GM21737 (cell line): ENCODE measurements around the gene SFMBT1.
"Not testable (repeated sequence)": the region's sequence is repeated elsewhere in the genome, so short reads cannot be mapped to it uniquely, and the experiment has no call there.

Source experiments
- ATAC-seq: cut with Tn5 transposase; IDR thresholded peaks from one replicate; pipeline ENCODE4 v1.9.1; 2021; ENCODE audit warnings: mild to moderate bottlenecking, moderate library complexity; ENCODE audit not compliant: unreplicated experiment

SFMBT1 gene

GRCh38 chr3:53074366-53074696, 28.5 kb upstream of the SFMBT1 start:
- ATAC-seq, result no peak

- no peak for ATAC-seq
Observed at GRCh38 chr3:53073553-53074365, 27.9 kb upstream of the SFMBT1 start.

GRCh38 chr3:53072653-53073552, 27.0 kb upstream of the SFMBT1 start:
- ATAC-seq, result peak; percentile 84

- ATAC-seq, result no peak
Observed at GRCh38 chr3:53071882-53072431, 26.1 kb upstream of the SFMBT1 start.

GRCh38 chr3:53069422-53070068, 23.7 kb upstream of the SFMBT1 start:
- no peak for ATAC-seq

- ATAC-seq, result no peak
Observed at GRCh38 chr3:53068176-53068575, 22.3 kb upstream of the SFMBT1 start.

- ATAC-seq, result no peak
Observed at GRCh38 chr3:53067567-53067966, 21.7 kb upstream of the SFMBT1 start.

GRCh38 chr3:53065841-53066480, 20.1 kb upstream of the SFMBT1 start:
- no peak for ATAC-seq

GRCh38 chr3:53062905-53063304, 17.0 kb upstream of the SFMBT1 start:
- no peak for ATAC-seq

GRCh38 chr3:53056442-53056841, 10.6 kb upstream of the SFMBT1 start:
- ATAC-seq, result no peak

GRCh38 chr3:53054233-53054632, 8.4 kb upstream of the SFMBT1 start:
- ATAC-seq, result not testable (repeated sequence)

- no peak for ATAC-seq
Observed at GRCh38 chr3:53051929-53052328, 6.1 kb upstream of the SFMBT1 start.

- ATAC-seq, result no peak
Observed at GRCh38 chr3:53049987-53050386, 4.1 kb upstream of the SFMBT1 start.

- peak; percentile 38 for ATAC-seq
Observed at GRCh38 chr3:53046171-53047170, 598 bp upstream of the SFMBT1 start.

- peak; percentile 31 for ATAC-seq
Observed at GRCh38 chr3:53044711-53045517, 959 bp downstream of the SFMBT1 start.

GRCh38 chr3:53044371-53044710, 1.5 kb downstream of the SFMBT1 start:
- ATAC-seq, result no peak

GRCh38 chr3:53043738-53044137, 2.1 kb downstream of the SFMBT1 start:
- ATAC-seq, result no peak

- ATAC-seq, result no peak
Observed at GRCh38 chr3:53042651-53043050, 3.2 kb downstream of the SFMBT1 start.

- ATAC-seq, result no peak
Observed at GRCh38 chr3:53040351-53040820, 5.5 kb downstream of the SFMBT1 start.
